ENCODE data around the gene DDX54.

GRCh38 chr12:113108308-113108707, 77.0 kb downstream of the DDX54 start:
- TF ChIP-seq, protein P1, sequence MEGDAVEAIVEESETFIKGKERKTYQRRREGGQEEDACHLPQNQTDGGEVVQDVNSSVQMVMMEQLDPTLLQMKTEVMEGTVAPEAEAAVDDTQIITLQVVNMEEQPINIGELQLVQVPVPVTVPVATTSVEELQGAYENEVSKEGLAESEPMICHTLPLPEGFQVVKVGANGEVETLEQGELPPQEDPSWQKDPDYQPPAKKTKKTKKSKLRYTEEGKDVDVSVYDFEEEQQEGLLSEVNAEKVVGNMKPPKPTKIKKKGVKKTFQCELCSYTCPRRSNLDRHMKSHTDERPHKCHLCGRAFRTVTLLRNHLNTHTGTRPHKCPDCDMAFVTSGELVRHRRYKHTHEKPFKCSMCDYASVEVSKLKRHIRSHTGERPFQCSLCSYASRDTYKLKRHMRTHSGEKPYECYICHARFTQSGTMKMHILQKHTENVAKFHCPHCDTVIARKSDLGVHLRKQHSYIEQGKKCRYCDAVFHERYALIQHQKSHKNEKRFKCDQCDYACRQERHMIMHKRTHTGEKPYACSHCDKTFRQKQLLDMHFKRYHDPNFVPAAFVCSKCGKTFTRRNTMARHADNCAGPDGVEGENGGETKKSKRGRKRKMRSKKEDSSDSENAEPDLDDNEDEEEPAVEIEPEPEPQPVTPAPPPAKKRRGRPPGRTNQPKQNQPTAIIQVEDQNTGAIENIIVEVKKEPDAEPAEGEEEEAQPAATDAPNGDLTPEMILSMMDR (conservative IDR thresholded peaks at IDR 0.05 in 1 of 2, IDR thresholded peaks at IDR 0.05 in 1 of 2; ENCODE audit: extremely low read depth in 1 of 2, insufficient read depth in 1 of 2, low read depth in 1 of 2, low read length in 2 of 2) = no peak
- TF ChIP-seq EZH2 (IDR thresholded peaks at IDR 0.05; ENCODE audit: borderline replicate concordance, low read length) = no peak
